ENCODE measurements around the gene CAMK1D. TPM values are rescaled to one million over a fixed set of nuclear protein-coding genes. Genes with fewer than 3 reads are reported as not detected.

Gene CAMK1D
- total RNA-seq, 1 donor from 2014 or later, result 36.3 TPM

DNA sequence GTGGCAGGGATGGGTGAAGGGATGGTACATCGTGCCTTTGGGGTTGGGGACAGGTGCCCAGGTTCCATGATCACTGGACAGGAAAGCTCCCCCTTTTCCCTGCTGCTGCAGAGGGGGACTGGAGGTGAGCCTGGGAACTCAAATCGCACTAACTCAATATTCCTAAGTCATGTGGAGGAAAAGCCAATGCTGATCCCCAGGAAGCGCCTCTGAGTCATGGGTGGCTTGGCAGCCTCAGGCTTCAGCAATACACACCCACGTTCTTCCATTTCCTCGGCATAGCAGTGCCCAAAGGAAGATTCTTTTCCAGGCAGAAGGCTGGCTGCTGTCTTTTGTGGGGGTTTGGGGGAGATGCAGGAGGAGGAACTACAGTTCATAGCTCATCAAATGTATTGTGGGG, 486.4 kb downstream of the CAMK1D start:
- DNase-seq (ENCODE audit: low spot score), result no peak
- no peaks in the 10 kb centered on the region for H3K36me3 Mint-ChIP-seq (ENCODE audit: low read depth)
- H3K27me3 Mint-ChIP-seq (ENCODE audit: low read depth), result no peaks in the 10 kb centered on the region
- no peaks in the 10 kb centered on the region for H3K9me3 Mint-ChIP-seq (ENCODE audit: low read depth)
- no peak for TF ChIP-seq CTCF (IDR thresholded peaks at IDR 0.05)
- no peak overlapping the region for H3K4me3 Mint-ChIP-seq (ENCODE audit: unreplicated experiment)
- H3K4me1 Mint-ChIP-seq (ENCODE audit: low read depth), result peaks cover 19% of the 10 kb centered on the region
- H3K27ac Mint-ChIP-seq (ENCODE audit: unreplicated experiment), result no peak overlapping the region

- Mint-ChIP-seq H3K4me3 (ENCODE audit: unreplicated experiment) (no peak overlapping the region), H3K27me3 (ENCODE audit: low read depth) (no peaks in the 10 kb centered on the region), H3K27ac (ENCODE audit: unreplicated experiment) (no peak overlapping the region), H3K9me3 (ENCODE audit: low read depth) (no peaks in the 10 kb centered on the region), H3K4me1 (ENCODE audit: low read depth) (peaks cover 28% of the 10 kb centered on the region), H3K36me3 (ENCODE audit: low read depth) (no peaks in the 10 kb centered on the region)
- TF ChIP-seq CTCF (IDR thresholded peaks at IDR 0.05), result no peak
- no peak for DNase-seq (ENCODE audit: low spot score)
Measured at GRCh38 chr10:12838366-12838765, 489.0 kb downstream of the CAMK1D start.

DNA sequence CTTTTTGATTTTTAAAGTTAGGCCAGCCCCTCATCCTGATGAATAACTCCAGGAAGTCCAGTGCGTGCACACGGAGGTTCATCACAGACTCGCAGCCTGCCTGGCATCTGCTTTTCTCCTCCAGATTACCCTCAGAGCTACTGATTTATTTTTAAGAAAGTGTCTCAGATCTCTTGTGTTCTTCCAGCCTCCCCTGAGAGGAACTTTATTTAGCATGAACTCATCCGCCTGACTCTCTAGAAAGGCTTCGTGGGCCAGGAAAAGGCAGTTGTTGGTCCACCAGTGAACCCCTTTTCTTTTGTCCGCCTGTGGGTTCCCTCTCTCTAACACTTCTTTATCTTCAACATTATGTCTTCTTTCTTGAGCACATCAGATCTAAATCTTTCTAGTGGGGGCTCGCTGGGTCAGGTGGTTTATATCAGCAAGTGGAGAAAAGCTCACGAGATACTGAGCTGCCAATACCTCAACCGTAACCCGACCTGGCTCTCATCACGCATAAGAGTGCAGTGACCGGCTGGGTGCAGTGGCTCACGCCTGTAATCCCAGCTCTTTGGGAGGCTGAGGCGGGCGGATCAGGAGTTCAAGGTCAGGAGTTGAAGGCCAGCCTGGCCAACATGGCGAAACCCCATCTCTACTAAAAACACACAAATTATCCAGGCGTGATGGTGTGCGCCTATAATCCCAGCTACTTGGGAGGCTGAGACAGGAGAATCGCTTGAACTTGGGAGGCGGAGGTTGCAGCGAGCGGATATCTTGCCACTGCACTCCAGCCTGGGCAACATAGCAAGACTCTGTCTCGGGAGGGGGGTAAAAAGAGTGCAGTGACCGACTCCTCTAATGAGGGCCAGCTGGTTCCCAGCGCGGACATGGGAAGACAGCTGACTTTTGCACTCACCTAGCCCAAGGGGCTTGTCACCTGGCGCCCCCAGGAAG, 489.9 kb downstream of the CAMK1D start:
- DNase-seq (ENCODE audit: low spot score), result no peak
- Mint-ChIP-seq H3K27ac (ENCODE audit: unreplicated experiment) (no peak overlapping the region), H3K4me3 (ENCODE audit: unreplicated experiment) (no peak overlapping the region), H3K9me3 (ENCODE audit: low read depth) (no peaks in the 10 kb centered on the region), H3K4me1 (ENCODE audit: low read depth) (peaks cover 33% of the 10 kb centered on the region), H3K27me3 (ENCODE audit: low read depth) (no peaks in the 10 kb centered on the region), H3K36me3 (ENCODE audit: low read depth) (no peaks in the 10 kb centered on the region)
- no peak for TF ChIP-seq CTCF (IDR thresholded peaks at IDR 0.05)

DNA sequence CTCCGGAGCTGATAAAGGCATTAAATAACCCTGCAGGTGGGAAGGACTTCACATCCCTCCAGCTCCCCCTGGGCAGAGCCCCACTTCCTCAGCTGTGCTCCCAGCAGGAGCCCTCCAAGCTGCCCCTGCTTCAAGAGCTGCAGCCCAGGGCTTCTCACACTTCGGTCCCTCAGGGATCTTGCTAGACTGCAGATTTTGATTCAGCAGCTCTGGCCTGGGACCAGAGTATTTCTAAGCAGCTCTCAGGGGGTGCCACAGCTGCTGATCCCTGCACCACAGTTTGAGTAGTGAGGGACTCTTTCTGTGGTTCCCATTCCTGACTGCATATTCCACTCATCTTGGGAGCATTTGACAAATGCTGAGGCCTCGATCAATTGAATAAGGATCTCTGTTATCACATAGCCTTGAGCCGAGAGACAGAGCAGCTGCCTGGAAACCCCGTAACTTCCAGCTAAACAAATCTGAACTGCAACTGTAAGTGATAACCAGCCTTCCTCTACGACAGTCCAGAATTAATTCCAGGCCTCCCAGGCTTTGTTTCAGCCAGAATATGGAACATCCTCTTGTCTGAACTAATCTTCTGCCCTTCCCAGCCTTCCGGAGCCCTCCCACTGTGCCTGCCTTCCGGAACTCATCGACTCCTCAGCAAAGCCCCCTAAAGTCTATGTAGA, 490.7 kb downstream of the CAMK1D start:
- H3K4me1 Mint-ChIP-seq (ENCODE audit: low read depth), result peaks cover 42% of the 10 kb centered on the region
- H3K9me3 Mint-ChIP-seq (ENCODE audit: low read depth), result no peaks in the 10 kb centered on the region
- H3K27ac Mint-ChIP-seq (ENCODE audit: unreplicated experiment), result peak overlapping the region; percentile 68
- no peaks in the 10 kb centered on the region for H3K27me3 Mint-ChIP-seq (ENCODE audit: low read depth)
- no peaks in the 10 kb centered on the region for H3K36me3 Mint-ChIP-seq (ENCODE audit: low read depth)
- TF ChIP-seq CTCF (IDR thresholded peaks at IDR 0.05), result no peak
- H3K4me3 Mint-ChIP-seq (ENCODE audit: unreplicated experiment), result no peak overlapping the region
- DNase-seq (ENCODE audit: low spot score), result no peak

DNA sequence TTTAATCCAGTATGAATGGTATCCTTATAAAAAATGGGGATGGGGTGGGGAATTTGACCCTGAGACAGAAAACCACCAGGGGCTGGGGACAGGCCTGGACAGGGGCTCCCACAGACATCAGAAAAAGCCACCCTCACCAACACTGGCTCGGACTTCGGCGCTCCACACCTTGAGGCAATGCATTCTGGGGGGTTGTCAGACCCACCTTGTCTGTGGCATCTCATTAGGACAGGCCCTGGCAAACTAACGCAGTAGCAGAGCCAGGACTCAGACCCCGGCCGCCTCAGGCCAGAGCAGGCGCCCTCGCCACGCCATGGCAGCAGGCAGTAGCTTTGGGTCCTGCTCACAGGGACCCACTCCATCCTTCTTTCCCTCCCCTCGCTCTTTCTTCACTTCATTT, 492.1 kb downstream of the CAMK1D start:
- no peaks in the 10 kb centered on the region for H3K27me3 Mint-ChIP-seq (ENCODE audit: low read depth)
- TF ChIP-seq CTCF (IDR thresholded peaks at IDR 0.05), result no peak
- no peak overlapping the region for H3K4me3 Mint-ChIP-seq (ENCODE audit: unreplicated experiment)
- H3K9me3 Mint-ChIP-seq (ENCODE audit: low read depth), result no peaks in the 10 kb centered on the region
- no peak for DNase-seq (ENCODE audit: low spot score)
- no peak overlapping the region for H3K27ac Mint-ChIP-seq (ENCODE audit: unreplicated experiment)
- H3K4me1 Mint-ChIP-seq (ENCODE audit: low read depth), result peaks cover 54% of the 10 kb centered on the region
- H3K36me3 Mint-ChIP-seq (ENCODE audit: low read depth), result no peaks in the 10 kb centered on the region
